WTC11 (cell line): ENCODE measurements around the gene TGM1. TPM values are rescaled to one million over a fixed set of nuclear protein-coding genes. Genes with fewer than 3 reads are reported as not detected.
A peak's percentile ranks its signal among the peaks of the same experiment; 100 is the strongest.

Experiments
- ATAC-seq: fragments of 200-7000 bp; cut with Tn5 transposase; 2 replicates; pipeline ENCODE4 v1.10.0; 2021; ENCODE audit warnings: mild to moderate bottlenecking, moderate library complexity
- CTCF ChIA-PET: fragments of 300-600 bp; sonication (Branson Sonifier 250); formaldehyde crosslinking; loops from one replicate; lab custom pipeline; 2021; ENCODE audit warnings: antibody characterized with exemption; lab: Charles Lee
- POLR2A ChIA-PET: fragments of 350-600 bp; sonication (Branson Sonifier 250); formaldehyde crosslinking; loops from one replicate; lab custom pipeline; 2021; ENCODE audit warnings: antibody characterized with exemption; lab: Charles Lee
- DNase-seq: peaks from one replicate; pipeline ENCODE4 v3.0.0; 2021; ENCODE audit warnings: low spot score
- H3K27ac Mint-ChIP-seq: 2 replicates; pipeline ENCODE4 v1.8.0; 2021; ENCODE audit warnings: mixed read lengths
- H3K27me3 Mint-ChIP-seq: 2 replicates; pipeline ENCODE4 v1.8.0; 2021; ENCODE audit warnings: low read depth, mild to moderate bottlenecking, moderate library complexity, mixed read lengths
- H3K36me3 Mint-ChIP-seq: 2 replicates; pipeline ENCODE4 v1.8.0; 2021; ENCODE audit warnings: mixed read lengths
- H3K4me1 Mint-ChIP-seq: 2 replicates; pipeline ENCODE4 v1.8.0; 2022; ENCODE audit warnings: mixed read lengths
- H3K4me3 Mint-ChIP-seq: 2 replicates; pipeline ENCODE4 v1.8.0; 2021; ENCODE audit warnings: mild to moderate bottlenecking, moderate library complexity, mixed read lengths
- H3K9me3 Mint-ChIP-seq: 2 replicates; pipeline ENCODE4 v1.8.0; 2021; ENCODE audit warnings: mixed read lengths
- CBFB ChIP-seq: sonication (generic); formaldehyde crosslinking; IDR thresholded peaks from 2 replicates; pipeline ENCODE4 v1.8.1; 2022; ENCODE audit warnings: mild to moderate bottlenecking, low read depth, missing genetic modification reagents
- FOXK1 ChIP-seq: sonication (generic); formaldehyde crosslinking; IDR thresholded peaks from 2 replicates; pipeline ENCODE4 v1.8.0; 2022; ENCODE audit warnings: mild to moderate bottlenecking, moderate library complexity, missing genetic modification reagents
- KAT7 ChIP-seq: sonication (generic); formaldehyde crosslinking; IDR thresholded peaks from 2 replicates; pipeline ENCODE4 v1.8.1; 2023; ENCODE audit warnings: missing genetic modification reagents, mild to moderate bottlenecking, borderline replicate concordance
- MYBL2 ChIP-seq: sonication (generic); formaldehyde crosslinking; IDR thresholded peaks from 2 replicates; pipeline ENCODE4 v1.8.1; 2023; ENCODE audit warnings: mild to moderate bottlenecking, moderate library complexity, missing genetic modification reagents
- NFATC4 ChIP-seq: fragments of 250-450 bp; sonication (Bioruptor Pico); IDR thresholded peaks from 2 replicates; pipeline ENCODE4 v1.9.0; 2021; ENCODE audit warnings: mild to moderate bottlenecking
- NFE2L1 ChIP-seq: sonication (generic); formaldehyde crosslinking; IDR thresholded peaks from 2 replicates; pipeline ENCODE4 v1.8.1; 2023; ENCODE audit warnings: missing genetic modification reagents
- PRRX2 ChIP-seq: fragments of 250-450 bp; sonication (Bioruptor Pico); IDR thresholded peaks from 2 replicates; pipeline ENCODE4 v1.8.0; 2021; ENCODE audit warnings: mild to moderate bottlenecking
- RELA ChIP-seq: sonication (generic); formaldehyde crosslinking; IDR thresholded peaks from 2 replicates; pipeline ENCODE4 v1.8.1; 2022; ENCODE audit warnings: missing genetic modification reagents, mild to moderate bottlenecking, borderline replicate concordance
- SMAD4 ChIP-seq: sonication (generic); formaldehyde crosslinking; IDR thresholded peaks from 2 replicates; pipeline ENCODE4 v1.8.0; 2022; ENCODE audit warnings: mild to moderate bottlenecking, missing genetic modification reagents
- SOX15 ChIP-seq: fragments of 250-450 bp; sonication (Bioruptor Pico); IDR thresholded peaks from 2 replicates; pipeline ENCODE4 v1.9.0; 2021; ENCODE audit warnings: mild to moderate bottlenecking
- total RNA-seq: library from RNA; stranded (reverse); gene quantifications from 3 replicates; pipeline ENCODE4 v1.2.3, GENCODE V29; 2021
- TF ChIP-seq, protein P1 (sequence below): sonication (generic); formaldehyde crosslinking; IDR thresholded peaks from 2 replicates; pipeline ENCODE4 v1.8.1; 2023; ENCODE audit warnings: mild to moderate bottlenecking, missing genetic modification reagents, moderate library complexity
- TF ChIP-seq, protein P2 (sequence below): sonication (generic); formaldehyde crosslinking; IDR thresholded peaks from 2 replicates; pipeline ENCODE4 v1.8.0; 2023; ENCODE audit warnings: missing genetic modification reagents, mild to moderate bottlenecking, borderline replicate concordance
- TF ChIP-seq, protein P3 (sequence below): sonication (generic); formaldehyde crosslinking; IDR thresholded peaks from 2 replicates; pipeline ENCODE4 v1.8.0; 2022; ENCODE audit warnings: missing genetic modification reagents
- TF ChIP-seq, protein P4 (sequence below): sonication (generic); formaldehyde crosslinking; IDR thresholded peaks from 2 replicates; pipeline ENCODE4 v1.8.0; 2022; ENCODE audit warnings: mild to moderate bottlenecking, missing genetic modification reagents
- TF ChIP-seq, protein P5 (sequence below): fragments of 250-450 bp; sonication (Bioruptor Pico); conservative IDR thresholded peaks from 2 replicates; pipeline ENCODE4 v1.9.0; 2021; ENCODE audit warnings: mild to moderate bottlenecking
- TF ChIP-seq, protein P6 (sequence below): sonication (generic); formaldehyde crosslinking; IDR thresholded peaks from 2 replicates; pipeline ENCODE4 v1.8.0; 2022; ENCODE audit warnings: mild to moderate bottlenecking, missing genetic modification reagents
- TF ChIP-seq, protein P7 (sequence below): sonication (generic); formaldehyde crosslinking; IDR thresholded peaks from 2 replicates; pipeline ENCODE4 v1.8.1; 2022; ENCODE audit warnings: low read depth, mild to moderate bottlenecking, moderate library complexity, missing genetic modification reagents, borderline replicate concordance
- TF ChIP-seq, protein P8 (sequence below): sonication (generic); formaldehyde crosslinking; conservative IDR thresholded peaks from 2 replicates; pipeline ENCODE4 v1.8.1; 2022; ENCODE audit warnings: mild to moderate bottlenecking, missing genetic modification reagents

TGM1 gene
- total RNA-seq, 1 experiment from 2014 or later: 5.2 TPM

DNA sequence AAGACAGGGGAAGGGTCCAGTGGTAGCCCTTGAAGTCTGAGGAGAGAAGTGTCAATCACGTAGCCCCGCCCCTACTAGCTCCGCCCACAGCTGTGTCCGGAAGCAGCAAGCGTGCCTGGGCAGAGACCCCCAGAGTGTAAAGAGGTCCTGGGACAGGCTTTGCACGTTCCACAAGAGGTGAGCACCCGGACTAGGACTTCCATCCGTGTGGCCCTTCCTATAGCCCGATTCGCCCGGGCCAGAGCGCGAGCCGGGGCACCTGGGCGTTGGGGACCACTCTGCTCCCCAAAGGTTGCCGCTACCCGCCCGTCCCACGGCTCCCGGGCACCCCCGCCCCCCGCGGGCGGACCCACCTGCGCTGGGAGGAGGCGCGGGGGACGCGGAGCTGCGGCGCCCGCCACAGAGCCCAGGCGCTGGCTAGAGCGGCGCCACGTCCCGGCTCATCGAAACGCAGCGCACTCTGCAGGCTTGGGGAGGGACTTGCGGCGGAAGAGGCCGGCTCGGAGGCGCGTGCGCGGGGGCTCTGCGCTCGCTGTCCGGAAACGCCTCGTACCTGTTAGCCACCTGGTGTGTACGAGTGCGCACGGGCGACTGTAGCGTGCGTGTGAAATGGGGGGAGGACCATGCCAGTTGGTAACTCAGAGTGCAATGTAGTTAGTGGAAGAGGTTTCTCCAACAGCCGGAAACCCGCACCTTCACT lies 8.3 kb upstream of the TGM1 start, which contains the start of gene RABGGTA:
RABGGTA (minus strand) TSS at position 464 of the 700 bp plus-strand sequence. CDS start 482 bp downstream, outside the sequence.
- ChIA-PET POLR2A (interaction anchor here (0.5 to 1.5 kb wide), 16 partner anchors 9 to 144 kb away, joined by 3 to 20 read pairs (median 4); partner anchors contain the start of genes CHMP4A, DHRS1, GMPR2 and MDP1), CTCF (interaction anchor here (0.6 to 5.8 kb wide), 22 partner anchors 9 to 1276 kb away, joined by 3 to 77 read pairs (median 6); partner anchors contain the start of genes CHMP4A, CIDEB, DHRS1 and IRF9)
- H3K4me3 Mint-ChIP-seq: peak within 1 kb of the TSS; percentile 72
- no peaks in the 10 kb centered on the region for H3K27me3 Mint-ChIP-seq
- ATAC-seq (peak; percentile 94), DNase-seq (peak; percentile 95)
- peaks cover 16% of the 10 kb centered on the region for H3K4me1 Mint-ChIP-seq
- peak within 1 kb of the TSS; percentile 87 for H3K27ac Mint-ChIP-seq
- no peaks in the 10 kb centered on the region for H3K9me3 Mint-ChIP-seq
- H3K36me3 Mint-ChIP-seq: peaks cover 4% of the 10 kb centered on the region; the same call in 1 of the 2 replicates
- TF ChIP-seq KAT7 (CRISPR knock-in tag) (0 out of 2 replicates have a peak, but pooled peaks have one; percentile 60), SOX15 (no peak), CBFB (CRISPR knock-in tag) (no peak), FOXK1 (CRISPR knock-in tag) (peak; percentile 89), RELA (peak; percentile 69; the same call in 1 of the 2 replicates), MYBL2 (CRISPR knock-in tag) (peak; percentile 95), PRRX2 (CRISPR knock-in tag) (no peak), NFE2L1 (CRISPR knock-in tag) (peak; percentile 86; the same call in 1 of the 2 replicates), NFATC4 (no peak), SMAD4 (no peak)
- TF ChIP-seq, protein P1, sequence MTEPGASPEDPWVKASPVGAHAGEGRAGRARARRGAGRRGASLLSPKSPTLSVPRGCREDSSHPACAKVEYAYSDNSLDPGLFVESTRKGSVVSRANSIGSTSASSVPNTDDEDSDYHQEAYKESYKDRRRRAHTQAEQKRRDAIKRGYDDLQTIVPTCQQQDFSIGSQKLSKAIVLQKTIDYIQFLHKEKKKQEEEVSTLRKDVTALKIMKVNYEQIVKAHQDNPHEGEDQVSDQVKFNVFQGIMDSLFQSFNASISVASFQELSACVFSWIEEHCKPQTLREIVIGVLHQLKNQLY (CRISPR knock-in tag): no peak
- TF ChIP-seq, protein P2, sequence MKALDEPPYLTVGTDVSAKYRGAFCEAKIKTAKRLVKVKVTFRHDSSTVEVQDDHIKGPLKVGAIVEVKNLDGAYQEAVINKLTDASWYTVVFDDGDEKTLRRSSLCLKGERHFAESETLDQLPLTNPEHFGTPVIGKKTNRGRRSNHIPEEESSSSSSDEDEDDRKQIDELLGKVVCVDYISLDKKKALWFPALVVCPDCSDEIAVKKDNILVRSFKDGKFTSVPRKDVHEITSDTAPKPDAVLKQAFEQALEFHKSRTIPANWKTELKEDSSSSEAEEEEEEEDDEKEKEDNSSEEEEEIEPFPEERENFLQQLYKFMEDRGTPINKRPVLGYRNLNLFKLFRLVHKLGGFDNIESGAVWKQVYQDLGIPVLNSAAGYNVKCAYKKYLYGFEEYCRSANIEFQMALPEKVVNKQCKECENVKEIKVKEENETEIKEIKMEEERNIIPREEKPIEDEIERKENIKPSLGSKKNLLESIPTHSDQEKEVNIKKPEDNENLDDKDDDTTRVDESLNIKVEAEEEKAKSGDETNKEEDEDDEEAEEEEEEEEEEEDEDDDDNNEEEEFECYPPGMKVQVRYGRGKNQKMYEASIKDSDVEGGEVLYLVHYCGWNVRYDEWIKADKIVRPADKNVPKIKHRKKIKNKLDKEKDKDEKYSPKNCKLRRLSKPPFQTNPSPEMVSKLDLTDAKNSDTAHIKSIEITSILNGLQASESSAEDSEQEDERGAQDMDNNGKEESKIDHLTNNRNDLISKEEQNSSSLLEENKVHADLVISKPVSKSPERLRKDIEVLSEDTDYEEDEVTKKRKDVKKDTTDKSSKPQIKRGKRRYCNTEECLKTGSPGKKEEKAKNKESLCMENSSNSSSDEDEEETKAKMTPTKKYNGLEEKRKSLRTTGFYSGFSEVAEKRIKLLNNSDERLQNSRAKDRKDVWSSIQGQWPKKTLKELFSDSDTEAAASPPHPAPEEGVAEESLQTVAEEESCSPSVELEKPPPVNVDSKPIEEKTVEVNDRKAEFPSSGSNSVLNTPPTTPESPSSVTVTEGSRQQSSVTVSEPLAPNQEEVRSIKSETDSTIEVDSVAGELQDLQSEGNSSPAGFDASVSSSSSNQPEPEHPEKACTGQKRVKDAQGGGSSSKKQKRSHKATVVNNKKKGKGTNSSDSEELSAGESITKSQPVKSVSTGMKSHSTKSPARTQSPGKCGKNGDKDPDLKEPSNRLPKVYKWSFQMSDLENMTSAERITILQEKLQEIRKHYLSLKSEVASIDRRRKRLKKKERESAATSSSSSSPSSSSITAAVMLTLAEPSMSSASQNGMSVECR (CRISPR knock-in tag): peak; percentile 83
- TF ChIP-seq, protein P3, sequence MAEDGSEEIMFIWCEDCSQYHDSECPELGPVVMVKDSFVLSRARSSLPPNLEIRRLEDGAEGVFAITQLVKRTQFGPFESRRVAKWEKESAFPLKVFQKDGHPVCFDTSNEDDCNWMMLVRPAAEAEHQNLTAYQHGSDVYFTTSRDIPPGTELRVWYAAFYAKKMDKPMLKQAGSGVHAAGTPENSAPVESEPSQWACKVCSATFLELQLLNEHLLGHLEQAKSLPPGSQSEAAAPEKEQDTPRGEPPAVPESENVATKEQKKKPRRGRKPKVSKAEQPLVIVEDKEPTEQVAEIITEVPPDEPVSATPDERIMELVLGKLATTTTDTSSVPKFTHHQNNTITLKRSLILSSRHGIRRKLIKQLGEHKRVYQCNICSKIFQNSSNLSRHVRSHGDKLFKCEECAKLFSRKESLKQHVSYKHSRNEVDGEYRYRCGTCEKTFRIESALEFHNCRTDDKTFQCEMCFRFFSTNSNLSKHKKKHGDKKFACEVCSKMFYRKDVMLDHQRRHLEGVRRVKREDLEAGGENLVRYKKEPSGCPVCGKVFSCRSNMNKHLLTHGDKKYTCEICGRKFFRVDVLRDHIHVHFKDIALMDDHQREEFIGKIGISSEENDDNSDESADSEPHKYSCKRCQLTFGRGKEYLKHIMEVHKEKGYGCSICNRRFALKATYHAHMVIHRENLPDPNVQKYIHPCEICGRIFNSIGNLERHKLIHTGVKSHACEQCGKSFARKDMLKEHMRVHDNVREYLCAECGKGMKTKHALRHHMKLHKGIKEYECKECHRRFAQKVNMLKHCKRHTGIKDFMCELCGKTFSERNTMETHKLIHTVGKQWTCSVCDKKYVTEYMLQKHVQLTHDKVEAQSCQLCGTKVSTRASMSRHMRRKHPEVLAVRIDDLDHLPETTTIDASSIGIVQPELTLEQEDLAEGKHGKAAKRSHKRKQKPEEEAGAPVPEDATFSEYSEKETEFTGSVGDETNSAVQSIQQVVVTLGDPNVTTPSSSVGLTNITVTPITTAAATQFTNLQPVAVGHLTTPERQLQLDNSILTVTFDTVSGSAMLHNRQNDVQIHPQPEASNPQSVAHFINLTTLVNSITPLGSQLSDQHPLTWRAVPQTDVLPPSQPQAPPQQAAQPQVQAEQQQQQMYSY (CRISPR knock-in tag): peak; percentile 48
- TF ChIP-seq, protein P4, sequence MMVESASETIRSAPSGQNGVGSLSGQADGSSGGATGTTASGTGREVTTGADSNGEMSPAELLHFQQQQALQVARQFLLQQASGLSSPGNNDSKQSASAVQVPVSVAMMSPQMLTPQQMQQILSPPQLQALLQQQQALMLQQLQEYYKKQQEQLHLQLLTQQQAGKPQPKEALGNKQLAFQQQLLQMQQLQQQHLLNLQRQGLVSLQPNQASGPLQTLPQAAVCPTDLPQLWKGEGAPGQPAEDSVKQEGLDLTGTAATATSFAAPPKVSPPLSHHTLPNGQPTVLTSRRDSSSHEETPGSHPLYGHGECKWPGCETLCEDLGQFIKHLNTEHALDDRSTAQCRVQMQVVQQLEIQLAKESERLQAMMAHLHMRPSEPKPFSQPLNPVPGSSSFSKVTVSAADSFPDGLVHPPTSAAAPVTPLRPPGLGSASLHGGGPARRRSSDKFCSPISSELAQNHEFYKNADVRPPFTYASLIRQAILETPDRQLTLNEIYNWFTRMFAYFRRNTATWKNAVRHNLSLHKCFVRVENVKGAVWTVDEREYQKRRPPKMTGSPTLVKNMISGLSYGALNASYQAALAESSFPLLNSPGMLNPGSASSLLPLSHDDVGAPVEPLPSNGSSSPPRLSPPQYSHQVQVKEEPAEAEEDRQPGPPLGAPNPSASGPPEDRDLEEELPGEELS (CRISPR knock-in tag): peak; percentile 81; the same call in 1 of the 2 replicates
- TF ChIP-seq, protein P5, sequence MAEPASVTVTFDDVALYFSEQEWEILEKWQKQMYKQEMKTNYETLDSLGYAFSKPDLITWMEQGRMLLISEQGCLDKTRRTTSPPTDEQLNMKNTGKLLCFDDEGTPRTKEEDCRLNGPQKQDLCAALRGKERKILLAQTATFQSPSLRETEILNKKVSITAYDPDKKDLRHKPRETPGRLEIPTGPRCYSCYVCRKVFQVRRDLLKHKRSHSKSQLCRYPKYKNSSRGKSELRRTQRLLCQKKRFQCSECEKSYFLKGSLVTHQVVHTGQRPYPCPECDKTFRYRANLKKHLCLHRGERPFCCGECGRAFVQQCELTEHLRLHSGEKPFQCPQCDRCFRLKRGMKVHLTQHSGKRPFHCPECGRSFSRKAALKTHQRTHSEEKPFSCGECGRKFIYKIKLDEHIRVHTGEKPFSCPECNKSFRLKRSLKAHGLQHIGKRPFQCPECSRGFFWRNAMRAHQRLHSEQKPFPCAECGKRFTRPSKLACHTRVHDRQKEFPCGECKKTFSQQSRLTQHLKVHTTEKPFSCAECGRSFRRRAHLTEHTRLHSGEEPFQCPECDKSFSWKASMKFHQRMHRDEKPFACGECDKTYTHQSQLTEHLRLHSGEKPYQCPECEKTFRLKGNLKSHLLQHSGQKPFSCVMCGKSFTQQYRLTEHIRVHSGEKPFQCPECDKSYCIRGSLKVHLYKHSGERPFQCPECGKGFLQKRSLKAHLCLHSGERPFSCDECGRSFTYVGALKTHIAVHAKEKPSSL (CRISPR knock-in tag): no peak
- TF ChIP-seq, protein P6, sequence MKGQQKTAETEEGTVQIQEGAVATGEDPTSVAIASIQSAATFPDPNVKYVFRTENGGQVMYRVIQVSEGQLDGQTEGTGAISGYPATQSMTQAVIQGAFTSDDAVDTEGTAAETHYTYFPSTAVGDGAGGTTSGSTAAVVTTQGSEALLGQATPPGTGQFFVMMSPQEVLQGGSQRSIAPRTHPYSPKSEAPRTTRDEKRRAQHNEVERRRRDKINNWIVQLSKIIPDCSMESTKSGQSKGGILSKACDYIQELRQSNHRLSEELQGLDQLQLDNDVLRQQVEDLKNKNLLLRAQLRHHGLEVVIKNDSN (CRISPR knock-in tag): peak; percentile 42; the same call in 1 of the 2 replicates
- TF ChIP-seq, protein P7, sequence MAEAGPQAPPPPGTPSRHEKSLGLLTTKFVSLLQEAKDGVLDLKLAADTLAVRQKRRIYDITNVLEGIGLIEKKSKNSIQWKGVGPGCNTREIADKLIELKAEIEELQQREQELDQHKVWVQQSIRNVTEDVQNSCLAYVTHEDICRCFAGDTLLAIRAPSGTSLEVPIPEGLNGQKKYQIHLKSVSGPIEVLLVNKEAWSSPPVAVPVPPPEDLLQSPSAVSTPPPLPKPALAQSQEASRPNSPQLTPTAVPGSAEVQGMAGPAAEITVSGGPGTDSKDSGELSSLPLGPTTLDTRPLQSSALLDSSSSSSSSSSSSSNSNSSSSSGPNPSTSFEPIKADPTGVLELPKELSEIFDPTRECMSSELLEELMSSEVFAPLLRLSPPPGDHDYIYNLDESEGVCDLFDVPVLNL (CRISPR knock-in tag): 0 out of 2 replicates have a peak, but pooled peaks have one; percentile 62
- TF ChIP-seq, protein P8, sequence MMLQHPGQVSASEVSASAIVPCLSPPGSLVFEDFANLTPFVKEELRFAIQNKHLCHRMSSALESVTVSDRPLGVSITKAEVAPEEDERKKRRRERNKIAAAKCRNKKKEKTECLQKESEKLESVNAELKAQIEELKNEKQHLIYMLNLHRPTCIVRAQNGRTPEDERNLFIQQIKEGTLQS: no peak
